Measurements from ENCODE around the gene ADD1.

- TF ChIP-seq CTCF (conservative IDR thresholded peaks at IDR 0.05; ENCODE audit: low read depth, low read length) = peak; percentile 16; the same call in 1 of the 2 replicates
- no peak for TF ChIP-seq EZH2 (IDR thresholded peaks at IDR 0.05; ENCODE audit: borderline replicate concordance, low read depth, low read length, poor library complexity, severe bottlenecking)
These were observed 118.3 kb downstream of the ADD1 start for GRCh38 chr4:2961811-2962441.
